HL-60 (cell line): ENCODE results near the gene FRAT1.

Source experiments
- DNase-seq, 2 experiments: peaks; one replicate each; pipeline ENCODE4 v3.0.0-alpha.2; 2010 to 2020; ENCODE audit warnings: low read depth in 1 of 2, low spot score in 1 of 2
- H3K27ac ChIP-seq: fragments of 250-450 bp; sonication (Bioruptor Pico); replicated peaks from 2 replicates; pipeline ENCODE4 v1.5.1; 2020; ENCODE audit warnings: mild to moderate bottlenecking, moderate library complexity
- H3K27me3 ChIP-seq: fragments of 250-450 bp; sonication (Bioruptor Pico); 2 replicates; pipeline ENCODE4 v1.5.1; 2021; ENCODE audit warnings: mild to moderate bottlenecking, moderate library complexity; ENCODE audit not compliant: insufficient read depth, poor library complexity, severe bottlenecking
- H3K4me3 ChIP-seq: replicated peaks from 2 replicates; pipeline ENCODE4 v1.5.1; 2011; ENCODE audit warnings: mild to moderate bottlenecking, control low read depth, low read length; ENCODE audit not compliant: insufficient read depth
- GABPA ChIP-seq: IDR thresholded peaks from 2 replicates; pipeline ENCODE4 v1.6.1; 2012; ENCODE audit warnings: low read depth
- POLR2AphosphoS5 ChIP-seq: IDR thresholded peaks from 2 replicates; pipeline ENCODE4 v1.6.1; 2012; ENCODE audit warnings: low read depth
- REST ChIP-seq: IDR thresholded peaks from 2 replicates; pipeline ENCODE4 v1.6.1; 2012; ENCODE audit warnings: low read depth; ENCODE audit not compliant: insufficient replicate concordance
- SPI1 ChIP-seq: IDR thresholded peaks from 2 replicates; pipeline ENCODE4 v1.6.1; 2012; ENCODE audit warnings: low read depth, mild to moderate bottlenecking, borderline replicate concordance
- TF ChIP-seq, protein P1 (sequence below): IDR thresholded peaks from one replicate; pipeline ENCODE4 v1.5.1; 2011; ENCODE audit warnings: low read length, control low read depth, inconsistent platforms; ENCODE audit not compliant: insufficient read depth

FRAT1 gene

GRCh38 chr10:97323501-97323900 lies 4.4 kb downstream of the FRAT1 start:
- TF ChIP-seq POLR2AphosphoS5 (no peak), REST (no peak)
- H3K27me3 ChIP-seq, result no peaks in the 10 kb centered on the region
- no peak for DNase-seq
- H3K27ac ChIP-seq, result no peak overlapping the region
- no peak overlapping the region for H3K4me3 ChIP-seq

DNA sequence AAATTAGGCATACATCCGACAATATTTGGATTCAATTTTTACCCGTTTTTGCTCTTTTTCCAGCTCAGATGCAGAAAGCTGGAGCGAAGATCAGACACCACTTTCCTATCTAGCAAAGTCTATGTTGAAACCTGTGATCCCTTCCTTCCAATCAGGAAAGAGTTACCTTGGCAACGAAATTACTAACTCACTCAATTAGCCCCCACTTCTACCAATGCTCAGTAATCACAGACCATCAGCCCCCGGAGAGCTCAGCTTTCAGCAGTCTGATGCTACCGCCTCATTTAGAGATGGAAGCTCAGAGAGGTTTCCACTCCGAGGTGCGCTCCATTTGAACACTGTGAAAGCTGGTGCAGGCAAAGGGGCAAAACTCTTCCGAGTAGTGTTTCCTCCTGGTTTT lies 6.7 kb downstream of the FRAT1 start:
- no peak for DNase-seq
- H3K4me3 ChIP-seq, result no peak overlapping the region
- H3K27ac ChIP-seq, result no peak overlapping the region
- TF ChIP-seq SPI1, result no peak
- no peak for TF ChIP-seq POLR2AphosphoS5
- no peak for TF ChIP-seq GABPA
- TF ChIP-seq, protein P1, sequence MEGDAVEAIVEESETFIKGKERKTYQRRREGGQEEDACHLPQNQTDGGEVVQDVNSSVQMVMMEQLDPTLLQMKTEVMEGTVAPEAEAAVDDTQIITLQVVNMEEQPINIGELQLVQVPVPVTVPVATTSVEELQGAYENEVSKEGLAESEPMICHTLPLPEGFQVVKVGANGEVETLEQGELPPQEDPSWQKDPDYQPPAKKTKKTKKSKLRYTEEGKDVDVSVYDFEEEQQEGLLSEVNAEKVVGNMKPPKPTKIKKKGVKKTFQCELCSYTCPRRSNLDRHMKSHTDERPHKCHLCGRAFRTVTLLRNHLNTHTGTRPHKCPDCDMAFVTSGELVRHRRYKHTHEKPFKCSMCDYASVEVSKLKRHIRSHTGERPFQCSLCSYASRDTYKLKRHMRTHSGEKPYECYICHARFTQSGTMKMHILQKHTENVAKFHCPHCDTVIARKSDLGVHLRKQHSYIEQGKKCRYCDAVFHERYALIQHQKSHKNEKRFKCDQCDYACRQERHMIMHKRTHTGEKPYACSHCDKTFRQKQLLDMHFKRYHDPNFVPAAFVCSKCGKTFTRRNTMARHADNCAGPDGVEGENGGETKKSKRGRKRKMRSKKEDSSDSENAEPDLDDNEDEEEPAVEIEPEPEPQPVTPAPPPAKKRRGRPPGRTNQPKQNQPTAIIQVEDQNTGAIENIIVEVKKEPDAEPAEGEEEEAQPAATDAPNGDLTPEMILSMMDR, result no peak
- no peak for TF ChIP-seq REST
- no peaks in the 10 kb centered on the region for H3K27me3 ChIP-seq

GRCh38 chr10:97327348-97328294 lies 8.6 kb downstream of the FRAT1 start:
- Histone ChIP-seq H3K27ac (no peak overlapping the region), H3K4me3 (no peak overlapping the region), H3K27me3 (no peaks in the 10 kb centered on the region)
- DNase-seq, result no peak
- TF ChIP-seq REST (no peak), GABPA (no peak), POLR2AphosphoS5 (no peak), SPI1 (no peak)
- TF ChIP-seq, protein P1, result no peak
